Gastrocnemius medialis (tissue), 4 donors: ENCODE results near the gene MFSD2A. TPM values are rescaled to one million over a fixed set of nuclear protein-coding genes. Genes with fewer than 3 reads are reported as not detected.
"Not testable (repeated sequence)": the region's sequence is repeated elsewhere in the genome, so short reads cannot be mapped to it uniquely, and the experiment has no call there.

Experiments
- ATAC-seq, 2 donors: fragments of 150-250 bp; one replicate each; pipeline ENCODE4 v1.9.1; 2016
- DNase-seq, 2 donors: peaks; one replicate each; pipeline ENCODE4 v3.0.0-alpha.2; 2019
- H3K27ac ChIP-seq, 4 donors: fragments of 200-600 bp; sonication (generic); 1 replicate in 1 of 4; 2 replicates in 3 of 4; pipeline ENCODE4 v1.5.1; 2016 to 2018; ENCODE audit warnings: mild to moderate bottlenecking in 2 of 4, moderate library complexity in 1 of 4
- H3K27me3 ChIP-seq, 3 donors: fragments of 200-600 bp; sonication (generic) in 2 of 3; 1 replicate in 1 of 3; 2 replicates in 2 of 3; pipeline versions ENCODE4 v1.5.1 to v1.6.0; 2016 to 2019; ENCODE audit warnings: mild to moderate bottlenecking in 1 of 3, moderate library complexity in 1 of 3
- H3K36me3 ChIP-seq, 2 donors: fragments of 200-600 bp; sonication (generic) in 1 of 2; one replicate each; pipeline ENCODE4 v1.5.1; 2017 to 2018
- H3K4me1 ChIP-seq, 2 donors: fragments of 200-600 bp; sonication (generic) in 1 of 2; one replicate each; pipeline ENCODE4 v1.5.1; 2016 to 2017; ENCODE audit warnings: mild to moderate bottlenecking in 2 of 2
- H3K4me3 ChIP-seq, 4 donors: fragments of 200-600 bp; sonication (generic) in 3 of 4; 1 replicate in 1 of 4; 2 replicates in 3 of 4; pipeline ENCODE4 v1.5.1; 2016 to 2019; ENCODE audit warnings: mild to moderate bottlenecking in 2 of 4
- H3K9me3 ChIP-seq, 3 donors: fragments of 200-600 bp; sonication (generic) in 2 of 3; 1 replicate in 1 of 3; 2 replicates in 2 of 3; pipeline ENCODE4 v1.5.1; 2016 to 2019
- CTCF ChIP-seq, 5 experiments: fragments of 450-650 bp in 3 of 5; fragments of 200-600 bp in 2 of 5; sonication (generic) in 2 of 5; IDR thresholded peaks in 4 of 5; conservative IDR thresholded peaks in 1 of 5; 1 replicate in 4 of 5; 2 replicates in 1 of 5; pipeline ENCODE4 v1.5.1; 2016 to 2019; ENCODE audit warnings: antibody characterized with exemption in 5 of 5, mild to moderate bottlenecking in 3 of 5, moderate library complexity in 3 of 5
- POLR2A ChIP-seq, 2 donors: fragments of 450-650 bp; IDR thresholded peaks; one replicate each; pipeline ENCODE4 v1.6.1; 2017; ENCODE audit warnings: antibody characterized with exemption in 2 of 2, mild to moderate bottlenecking in 2 of 2, moderate library complexity in 2 of 2
- in situ Hi-C, 4 donors: fragments of 200-750 bp; cut with MboI; loops; one replicate each; pipeline versions ENCODE4 v1.15.0 to v1.8.0; 2017; ENCODE audit warnings: low sequenced_read_pairs in 4 of 4
- intact Hi-C: fragments of 100-400 bp; cut with DNase I; formaldehyde crosslinking; loops from one replicate; pipeline ENCODE4 v1.15.1; 2023; ENCODE audit warnings: low total_unique reads
- total RNA-seq, 4 donors: library from RNA; depleted of rRNA; stranded (reverse); fragments of >200 nt; gene quantifications; one replicate each; pipeline versions ENCODE4 v1.1.0 to v1.2.3, GENCODE V29; 2016

The MFSD2A gene
- total RNA-seq, 4 donors from 2014 or later, result 1.0 to 2.1 TPM; not detected in 2

- Histone ChIP-seq H3K4me3 (no peak overlapping the region), H3K27ac (no peak overlapping the region), H3K27me3 (peaks cover 0 to 9% (median 4%) of the 10 kb centered on the region in 3 donors), H3K36me3 (no peaks in the 10 kb centered on the region), H3K4me1 (no peaks in the 10 kb centered on the region), H3K9me3 (no peaks in the 10 kb centered on the region)
- DNase-seq, result no peak
- TF ChIP-seq POLR2A (IDR thresholded peaks at IDR 0.05) (no peak), CTCF (IDR thresholded peaks at IDR 0.05 in 4 of 5, conservative IDR thresholded peaks at IDR 0.05 in 1 of 5) (no peak)
- ATAC-seq, result no peak
- intact Hi-C loops (no loop called here), in situ Hi-C loops (no loop called here)
Measured at GRCh38 chr1:39910263-39910662, 44.7 kb upstream of the MFSD2A start.

DNA sequence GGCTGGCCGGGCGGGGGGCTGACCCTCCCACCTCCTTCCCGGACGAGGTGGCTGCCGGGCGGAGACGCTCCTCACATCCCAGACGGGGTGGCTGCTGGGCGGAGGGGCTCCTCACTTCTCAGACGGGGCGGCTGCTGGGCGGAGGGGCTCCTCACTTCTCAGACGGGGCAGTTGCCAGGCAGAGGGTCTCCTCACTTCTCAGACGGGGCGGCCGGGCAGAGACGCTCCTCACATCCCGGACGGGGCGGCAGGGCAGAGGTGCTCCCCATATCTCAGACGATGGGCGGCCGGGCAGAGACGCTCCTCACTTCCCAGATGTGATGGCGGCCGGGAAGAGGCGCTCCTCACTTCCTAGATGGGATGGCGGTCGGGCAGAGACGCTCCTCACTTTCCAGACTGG is 41.8 kb upstream of the MFSD2A start:
- H3K4me3 ChIP-seq, intact Hi-C loops, H3K36me3 ChIP-seq, ATAC-seq, H3K27ac ChIP-seq, H3K9me3 ChIP-seq, H3K27me3 ChIP-seq, H3K4me1 ChIP-seq, DNase-seq, in situ Hi-C loops: not testable (repeated sequence)

- intact Hi-C loops, result no loop called here
- DNase-seq (no peak), ATAC-seq (no peak)
- no peaks in the 10 kb centered on the region for H3K36me3 ChIP-seq
- H3K4me1 ChIP-seq, result no peaks in the 10 kb centered on the region
- H3K4me3 ChIP-seq, result no peak overlapping the region
- H3K27ac ChIP-seq, result no peak overlapping the region
- H3K9me3 ChIP-seq, result no peaks in the 10 kb centered on the region
- H3K27me3 ChIP-seq, result peaks cover 0 to 4% (median 0%) of the 10 kb centered on the region in 3 donors
- no peak for TF ChIP-seq POLR2A (IDR thresholded peaks at IDR 0.05)
- TF ChIP-seq CTCF (IDR thresholded peaks at IDR 0.05 in 4 of 5, conservative IDR thresholded peaks at IDR 0.05 in 1 of 5), result no peak
- in situ Hi-C loops, result no loop called here
Measured at GRCh38 chr1:39915499-39916129, 39.3 kb upstream of the MFSD2A start.

DNA sequence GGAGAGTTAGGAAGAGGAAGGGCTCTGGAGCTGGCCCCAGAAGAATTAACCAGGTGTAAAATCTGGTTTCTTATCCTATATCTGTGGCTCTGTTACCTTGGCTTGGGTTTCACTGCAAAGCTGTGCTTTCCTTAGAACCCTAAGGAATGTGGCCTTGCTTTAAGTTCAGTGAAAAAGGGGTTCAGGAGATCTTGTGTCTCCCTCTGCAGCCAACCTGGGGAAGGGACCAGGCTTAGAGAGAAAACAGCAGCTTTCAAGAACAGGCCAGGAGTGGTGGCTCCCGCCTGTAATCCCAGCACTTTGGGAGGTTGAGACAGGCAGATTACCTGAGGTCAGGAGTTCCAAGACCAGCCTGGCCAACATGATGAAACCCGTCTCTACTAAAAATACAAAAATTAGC is 37.1 kb upstream of the MFSD2A start:
- intact Hi-C loops, result loop anchor here (2.0 kb wide), 1 partner anchor 115 kb away; no protein-coding TSS in a partner anchor
- in situ Hi-C loops, result no loop called here
- no peak for DNase-seq

GRCh38 chr1:39919545-39919944 is 35.4 kb upstream of the MFSD2A start:
- Histone ChIP-seq H3K4me1 (no peaks in the 10 kb centered on the region), H3K27ac (no peak overlapping the region), H3K27me3 (peaks cover 0 to 8% (median 6%) of the 10 kb centered on the region in 3 donors), H3K9me3 (no peaks in the 10 kb centered on the region), H3K36me3 (no peaks in the 10 kb centered on the region), H3K4me3 (no peak overlapping the region)
- TF ChIP-seq POLR2A (IDR thresholded peaks at IDR 0.05), result no peak
- TF ChIP-seq CTCF (IDR thresholded peaks at IDR 0.05 in 4 of 5, conservative IDR thresholded peaks at IDR 0.05 in 1 of 5), result peak in 4 of 5 experiments; percentile 21 to 63 (median 48)
- intact Hi-C loops, result loop anchor here (1.0 to 2.0 kb wide), 2 partner anchors 54 to 113 kb away; no protein-coding TSS in a partner anchor
- in situ Hi-C loops, result no loop called here
- DNase-seq (no peak), ATAC-seq (peak; percentile 77 to 82)

More for the DNA sequence above, 37.1 kb upstream of the MFSD2A start:
- no peak for ATAC-seq
- TF ChIP-seq POLR2A (IDR thresholded peaks at IDR 0.05) (no peak), CTCF (IDR thresholded peaks at IDR 0.05 in 4 of 5, conservative IDR thresholded peaks at IDR 0.05 in 1 of 5) (no peak)
- H3K9me3 ChIP-seq, result no peaks in the 10 kb centered on the region
- H3K36me3 ChIP-seq, result no peaks in the 10 kb centered on the region
- H3K27ac ChIP-seq, result no peak overlapping the region
- H3K4me1 ChIP-seq, result no peaks in the 10 kb centered on the region
- no peak overlapping the region for H3K4me3 ChIP-seq
- H3K27me3 ChIP-seq, result peaks cover 0 to 6% (median 3%) of the 10 kb centered on the region in 3 donors
